Spleen (tissue), 11 donors: ENCODE results near the gene ZNF184. TPM values are rescaled to one million over a fixed set of nuclear protein-coding genes. Genes with fewer than 3 reads are reported as not detected.
A peak's percentile ranks its signal among the peaks of the same experiment; 100 is the strongest.

Experiments
- DNase-seq: peaks from one replicate; pipeline ENCODE4 v3.0.0-alpha.2; 2020
- H3K27ac ChIP-seq, 8 donors: fragments of 200-600 bp; sonication (generic) in 7 of 8; 1 replicate in 4 of 8; 2 replicates in 4 of 8; pipeline versions ENCODE4 v1.5.0 to v1.8.0; 2016 to 2021; ENCODE audit warnings: inconsistent platforms in 4 of 8, mild to moderate bottlenecking in 4 of 8, moderate library complexity in 1 of 8
- H3K27me3 ChIP-seq, 7 donors: fragments of 200-600 bp; sonication (generic) in 6 of 7; replicated peaks in 1 of 7; 1 replicate in 4 of 7; 2 replicates in 3 of 7; pipeline versions ENCODE4 v1.5.0 to v1.8.0; 2016 to 2021; ENCODE audit warnings: inconsistent platforms in 3 of 7, mild to moderate bottlenecking in 1 of 7
- H3K36me3 ChIP-seq, 6 donors: fragments of 200-600 bp; sonication (generic) in 5 of 6; 1 replicate in 4 of 6; 2 replicates in 2 of 6; pipeline versions ENCODE4 v1.5.0 to v1.8.0; 2016 to 2021; ENCODE audit warnings: inconsistent platforms in 2 of 6
- H3K4me1 ChIP-seq, 6 donors: fragments of 200-600 bp; sonication (generic) in 5 of 6; 1 replicate in 3 of 6; 2 replicates in 3 of 6; pipeline versions ENCODE4 v1.5.0 to v1.8.0; 2016 to 2021; ENCODE audit warnings: inconsistent platforms in 3 of 6
- H3K4me3 ChIP-seq, 8 donors: fragments of 200-600 bp; sonication (generic) in 7 of 8; 1 replicate in 4 of 8; 2 replicates in 4 of 8; pipeline versions ENCODE4 v1.5.0 to v1.8.0; 2016 to 2021; ENCODE audit warnings: inconsistent platforms in 4 of 8, mild to moderate bottlenecking in 4 of 8, moderate library complexity in 2 of 8
- H3K9me3 ChIP-seq, 8 donors: fragments of 200-600 bp; sonication (generic) in 7 of 8; 1 replicate in 4 of 8; 2 replicates in 4 of 8; pipeline versions ENCODE4 v1.5.0 to v1.8.0; 2016 to 2021; ENCODE audit warnings: inconsistent platforms in 4 of 8
- POLR2A ChIP-seq, 3 donors: fragments of 450-650 bp; IDR thresholded peaks; one replicate each; pipeline ENCODE4 v1.5.1; 2017; ENCODE audit warnings: antibody characterized with exemption in 3 of 3, mild to moderate bottlenecking in 1 of 3
- POLR2AphosphoS5 ChIP-seq, 3 donors: sonication (generic); formaldehyde crosslinking; IDR thresholded peaks; one replicate each; pipeline ENCODE4 v1.5.1; 2017; ENCODE audit warnings: antibody characterized with exemption in 3 of 3
- WGBS, 5 donors: extraction: QIAGEN DNeasy Blood & Tissue Kit in 3 of 5; methylation state at CpG; one replicate each; pipeline versions ENCODE4 v1.1.5 to v1.1.7; 2013 to 2018; 5-methylcytosine and 5-hydroxymethylcytosine counted together
- intact Hi-C: fragments of 100-400 bp; cut with DNase I; formaldehyde crosslinking; loops from one replicate; pipeline ENCODE4 v1.15.0; 2023; ENCODE audit warnings: low total_unique reads
- polyA plus RNA-seq, 3 donors: library from polyadenylated mRNA; stranded (reverse); fragments of 200-250 nt; gene quantifications; one replicate each; pipeline ENCODE4 v1.2.1, GENCODE V29; 2013
- total RNA-seq, 7 donors: library from RNA; depleted of rRNA in 3 of 7; stranded (reverse); fragments of >200 nt in 3 of 7; fragmentation: NEBNext Ultra II Directional in 4 of 7; extraction: Animal tissue kit (Norgen Biotek cat#: 25700) in 4 of 7; gene quantifications; one replicate each; pipeline versions ENCODE4 v1.1.0 to v1.2.1, GENCODE V29; 2016 to 2021
- TF ChIP-seq, protein P1 (sequence below), 11 experiments: fragments of 200-600 bp in 7 of 11; fragments of 450-650 bp in 4 of 11; sonication (generic) in 4 of 11; IDR thresholded peaks in 8 of 11; conservative IDR thresholded peaks in 3 of 11; 1 replicate in 7 of 11; 2 replicates in 4 of 11; pipeline versions ENCODE4 v1.4.0 to v1.8.0; 2016 to 2021; ENCODE audit warnings: antibody characterized with exemption in 11 of 11, inconsistent platforms in 4 of 11, mild to moderate bottlenecking in 1 of 11
- donor health status: healthy with polysubstance abuse.
- donor health status: DM: no; HTN: no; CAD: no; lungs with moderate emphysema.
- donor health status: DM: no; HTN: no; CAD: no.
- donor health status: Bipolar disorder and iron deficiency.
- donor health status: healthy.
- donor health status: DM: no; HTN: no; CAD: no.
- donor health status: DM: yes; HTN: yes; CAD: no.

ZNF184 gene
- total and polyA plus RNA-seq, 10 donors: 2.2 to 11.2 (median 7.4) TPM

DNA sequence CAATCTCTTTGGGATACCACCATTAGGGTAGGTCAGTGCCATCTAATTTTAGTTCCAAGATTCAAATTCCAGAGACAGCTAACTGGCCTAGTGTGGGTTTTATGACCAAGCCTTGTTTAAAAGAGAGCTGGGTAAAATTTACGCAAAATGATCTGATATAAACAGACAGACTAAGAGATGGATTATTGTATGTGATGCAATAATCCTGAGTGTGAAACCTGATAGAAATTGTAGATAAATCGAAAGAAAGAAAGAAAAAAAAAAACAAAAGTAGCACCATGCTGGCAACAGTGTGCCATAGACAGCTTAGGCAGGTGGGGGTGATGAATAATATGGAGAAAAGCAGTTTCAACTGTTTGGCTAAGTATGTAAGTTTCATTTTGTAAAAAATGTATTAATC, 2.9 kb downstream of the ZNF184 start:
- intact Hi-C loops: loop anchor here (10.0 kb wide), 1 partner anchor 425 kb away; a partner anchor contains a TSS
- DNase-seq: no peak
- Histone ChIP-seq H3K36me3 (peaks cover 0 to 54% (median 33%) of the 10 kb centered on the region in 6 donors), H3K4me3 (no peak overlapping the region), H3K27ac (no peak overlapping the region), H3K9me3 (no peaks in the 10 kb centered on the region), H3K27me3 (no peaks in the 10 kb centered on the region), H3K4me1 (peaks cover 17 to 56% (median 29%) of the 10 kb centered on the region in 6 donors)
- WGBS, 5 donors: 83 to 95% (median 92%) methylated on average over 2 of the region's 2 CpGs
- TF ChIP-seq, protein P1, sequence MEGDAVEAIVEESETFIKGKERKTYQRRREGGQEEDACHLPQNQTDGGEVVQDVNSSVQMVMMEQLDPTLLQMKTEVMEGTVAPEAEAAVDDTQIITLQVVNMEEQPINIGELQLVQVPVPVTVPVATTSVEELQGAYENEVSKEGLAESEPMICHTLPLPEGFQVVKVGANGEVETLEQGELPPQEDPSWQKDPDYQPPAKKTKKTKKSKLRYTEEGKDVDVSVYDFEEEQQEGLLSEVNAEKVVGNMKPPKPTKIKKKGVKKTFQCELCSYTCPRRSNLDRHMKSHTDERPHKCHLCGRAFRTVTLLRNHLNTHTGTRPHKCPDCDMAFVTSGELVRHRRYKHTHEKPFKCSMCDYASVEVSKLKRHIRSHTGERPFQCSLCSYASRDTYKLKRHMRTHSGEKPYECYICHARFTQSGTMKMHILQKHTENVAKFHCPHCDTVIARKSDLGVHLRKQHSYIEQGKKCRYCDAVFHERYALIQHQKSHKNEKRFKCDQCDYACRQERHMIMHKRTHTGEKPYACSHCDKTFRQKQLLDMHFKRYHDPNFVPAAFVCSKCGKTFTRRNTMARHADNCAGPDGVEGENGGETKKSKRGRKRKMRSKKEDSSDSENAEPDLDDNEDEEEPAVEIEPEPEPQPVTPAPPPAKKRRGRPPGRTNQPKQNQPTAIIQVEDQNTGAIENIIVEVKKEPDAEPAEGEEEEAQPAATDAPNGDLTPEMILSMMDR (IDR thresholded peaks at IDR 0.05 in 8 of 11, conservative IDR thresholded peaks at IDR 0.05 in 3 of 11): no peak
- TF ChIP-seq POLR2AphosphoS5 (IDR thresholded peaks at IDR 0.05) (no peak), POLR2A (IDR thresholded peaks at IDR 0.05) (no peak)

DNA sequence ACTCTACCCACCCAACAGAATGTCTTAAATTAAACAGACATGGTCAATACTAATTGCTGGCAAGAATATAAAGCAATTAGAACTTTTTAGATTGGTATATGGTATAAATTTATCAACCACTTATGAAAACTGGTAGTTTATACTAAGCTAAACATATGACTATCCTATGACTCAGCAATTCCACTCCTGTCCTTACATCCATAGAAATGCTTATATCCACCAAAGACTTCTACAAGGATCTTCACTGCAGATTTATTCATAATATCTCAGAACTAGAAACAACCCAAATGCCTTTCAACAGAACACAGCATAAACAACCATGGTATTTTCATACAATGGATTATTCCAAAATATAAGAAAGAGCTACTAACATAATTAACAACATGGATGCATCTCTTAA, 4.6 kb downstream of the ZNF184 start:
- no peaks in the 10 kb centered on the region for H3K27me3 ChIP-seq
- no peak overlapping the region for H3K4me3 ChIP-seq
- H3K27ac ChIP-seq: no peak overlapping the region
- peaks cover 0 to 71% (median 39%) of the 10 kb centered on the region in 6 donors for H3K36me3 ChIP-seq
- no peak for TF ChIP-seq POLR2AphosphoS5 (IDR thresholded peaks at IDR 0.05)
- peaks cover 17 to 49% (median 26%) of the 10 kb centered on the region in 6 donors for H3K4me1 ChIP-seq
- DNase-seq: no peak
- intact Hi-C loops: no loop called here
- H3K9me3 ChIP-seq: peaks cover 0 to 10% (median 0%) of the 10 kb centered on the region in 8 donors

DNA sequence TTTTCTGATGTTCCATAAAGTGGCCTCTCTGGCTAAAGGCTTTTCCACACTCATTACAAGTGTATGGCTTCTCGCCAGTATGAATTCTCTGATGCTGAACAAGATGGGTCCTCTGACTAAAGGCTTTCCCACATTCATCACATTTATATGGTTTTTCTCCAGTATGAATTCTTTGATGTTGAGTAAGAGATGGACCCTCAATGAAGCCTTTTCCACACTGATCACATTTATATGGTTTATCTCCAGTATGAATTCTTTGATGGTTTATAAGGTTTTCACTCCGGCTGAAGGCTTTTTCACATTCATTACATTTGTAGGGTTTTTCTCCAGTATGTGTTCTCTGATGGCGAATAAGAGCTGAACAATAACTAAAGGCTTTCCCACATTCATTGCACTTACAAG, 20.4 kb downstream of the ZNF184 start:
- Histone ChIP-seq H3K36me3 (peaks cover 58 to 100% (median 72%) of the 10 kb centered on the region in 6 donors), H3K9me3 (peaks cover 38 to 100% (median 100%) of the 10 kb centered on the region in 8 donors), H3K4me1 (no peaks in the 10 kb centered on the region), H3K27me3 (no peaks in the 10 kb centered on the region), H3K4me3 (peak overlapping the region in 1 of 8 donors; percentile 14), H3K27ac (no peak overlapping the region)
- TF ChIP-seq POLR2AphosphoS5 (IDR thresholded peaks at IDR 0.05) (no peak), POLR2A (IDR thresholded peaks at IDR 0.05) (no peak)
- TF ChIP-seq, protein P1 (IDR thresholded peaks at IDR 0.05 in 8 of 11, conservative IDR thresholded peaks at IDR 0.05 in 3 of 11): no peak
- no peak for DNase-seq
- WGBS, 5 donors: 95 to 100% (median 97%) methylated on average over 3 of the region's 3 CpGs
- intact Hi-C loops: no loop called here

DNA sequence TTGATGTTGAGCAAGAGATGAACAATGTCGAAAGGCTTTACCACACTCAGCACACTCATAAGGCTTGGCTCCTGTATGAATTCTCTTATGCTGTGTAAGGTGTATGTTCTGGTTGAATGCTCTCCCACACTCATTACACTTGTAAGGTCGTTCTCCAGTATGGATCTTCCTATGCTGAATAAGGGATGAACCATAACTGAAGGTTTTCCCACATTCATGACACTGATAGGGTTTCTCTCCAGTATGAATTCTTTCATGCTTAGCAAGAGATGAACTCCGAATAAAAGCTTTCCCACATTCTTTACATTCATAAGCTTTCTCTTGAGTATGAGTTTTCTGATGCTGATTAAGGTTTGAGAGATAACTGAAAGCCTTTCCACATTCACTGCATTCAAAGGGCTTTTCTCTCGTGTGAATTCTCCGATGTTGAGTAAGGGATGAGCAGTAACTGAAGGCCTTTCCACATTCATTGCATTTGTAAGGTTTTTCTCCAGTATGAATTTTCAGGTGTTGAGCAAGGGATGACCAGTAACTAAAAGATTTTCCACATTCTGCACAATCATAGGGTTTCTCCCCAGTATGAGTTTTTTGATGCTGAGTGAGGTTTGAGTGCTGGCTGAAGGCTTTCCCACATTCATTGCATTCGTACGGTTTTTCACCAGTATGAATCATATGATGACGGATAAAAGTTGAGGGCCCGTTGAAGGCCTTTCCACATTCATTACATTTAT, 21.1 kb downstream of the ZNF184 start:
- Histone ChIP-seq H3K4me3 (no peak overlapping the region), H3K27me3 (no peaks in the 10 kb centered on the region)

More for the DNA sequence above, 21.1 kb downstream of the ZNF184 start:
- DNase-seq: no peak
- H3K27ac ChIP-seq: no peak overlapping the region
- no peak for TF ChIP-seq POLR2AphosphoS5 (IDR thresholded peaks at IDR 0.05)
- TF ChIP-seq, protein P1 (IDR thresholded peaks at IDR 0.05 in 8 of 11, conservative IDR thresholded peaks at IDR 0.05 in 3 of 11): no peak
- no peak for TF ChIP-seq POLR2A (IDR thresholded peaks at IDR 0.05)
- H3K4me1 ChIP-seq: no peaks in the 10 kb centered on the region
- H3K36me3 ChIP-seq: peaks cover 51 to 99% (median 65%) of the 10 kb centered on the region in 6 donors
- intact Hi-C loops: no loop called here
- WGBS, 5 donors: 96 to 98% (median 96%) methylated on average over 9 of the region's 9 CpGs
- H3K9me3 ChIP-seq: peaks cover 38 to 100% (median 100%) of the 10 kb centered on the region in 8 donors
